ENCODE data around the gene TCTN2. TPM values are rescaled to one million over a fixed set of nuclear protein-coding genes. Genes with fewer than 3 reads are reported as not detected.

The TCTN2 gene
- total and polyA plus RNA-seq, 2 donors (not counting 1 experiment from before 2014, with no cell fraction given): 7.9 to 14.8 TPM

GRCh38 chr12:123633379-123634141 lies 37.4 kb upstream of the TCTN2 start, which contains the start of the genes EIF2B1 and GTF2H3:
TSS of gene EIF2B1 (minus strand) at chr12:123633686. CDS start at chr12:123633557, 129 bp downstream.
TSS of gene GTF2H3 (plus strand) at chr12:123633829. CDS start at chr12:123633860, 31 bp downstream.
- Histone ChIP-seq H2AFZ (ENCODE audit: low read length) (peak within 1 kb of the TSS; percentile 80), H4K20me1 (ENCODE audit: control insufficient read depth, extremely low read depth, insufficient read depth, low read length) (no peaks in the 10 kb centered on the region), H3K79me2 (ENCODE audit: control insufficient read depth, insufficient read depth, low read length) (peaks cover 27% of the 10 kb centered on the region), H3K9ac (ENCODE audit: insufficient read depth, low read length) (peak within 1 kb of the TSS; percentile 81), H3K9me3 (ENCODE audit: control insufficient read depth, insufficient read depth, low read depth, low read length) (no peaks in the 10 kb centered on the region), H3K27me3 (ENCODE audit: control insufficient read depth, insufficient read depth, low read length) (no peaks in the 10 kb centered on the region), H3K36me3 (ENCODE audit: control insufficient read depth, insufficient read depth, low read length) (no peaks in the 10 kb centered on the region), H3K4me2 (ENCODE audit: extremely low read depth, insufficient read depth, low read length) (peak within 1 kb of the TSS; percentile 92), H3K27ac (ENCODE audit: insufficient read depth, low read length) (peak within 1 kb of the TSS; percentile 79), H3K4me1 (ENCODE audit: control insufficient read depth, extremely low read depth, insufficient read depth, low read length) (peaks cover 6% of the 10 kb centered on the region), H3K4me3 (replicated peaks in 1 of 4; ENCODE audit: control extremely low read depth in 1 of 4, insufficient read depth in 1 of 4, low read depth in 3 of 4, low read length in 4 of 4) (peak within 1 kb of the TSS; percentile 84 to 100 (median 97))
- TF ChIP-seq CTCF (conservative IDR thresholded peaks at IDR 0.05 in 1 of 2, IDR thresholded peaks at IDR 0.05 in 1 of 2; ENCODE audit: low read depth in 1 of 2, low read length in 2 of 2) (no peak), EZH2 (IDR thresholded peaks at IDR 0.05; ENCODE audit: low read length, missing control alignments) (no peak)
- DNase-seq (ENCODE audit: low read depth in 2 of 2): peak; percentile 96

- H3K27ac ChIP-seq (ENCODE audit: insufficient read depth, low read length): peak overlapping the region; percentile 79
- peaks cover 27% of the 10 kb centered on the region for H3K79me2 ChIP-seq (ENCODE audit: control insufficient read depth, insufficient read depth, low read length)
- peak overlapping the region; percentile 92 for H3K4me2 ChIP-seq (ENCODE audit: extremely low read depth, insufficient read depth, low read length)
- peak overlapping the region; percentile 81 for H3K9ac ChIP-seq (ENCODE audit: insufficient read depth, low read length)
- peak overlapping the region; percentile 84 to 100 (median 97) for H3K4me3 ChIP-seq (replicated peaks in 1 of 4; ENCODE audit: control extremely low read depth in 1 of 4, insufficient read depth in 1 of 4, low read depth in 3 of 4, low read length in 4 of 4)
- peaks cover 6% of the 10 kb centered on the region for H3K4me1 ChIP-seq (ENCODE audit: control insufficient read depth, extremely low read depth, insufficient read depth, low read length)
- no peak for DNase-seq (ENCODE audit: low read depth in 2 of 2)
- no peaks in the 10 kb centered on the region for H3K36me3 ChIP-seq (ENCODE audit: control insufficient read depth, insufficient read depth, low read length)
- H3K27me3 ChIP-seq (ENCODE audit: control insufficient read depth, insufficient read depth, low read length): no peaks in the 10 kb centered on the region
- H3K9me3 ChIP-seq (ENCODE audit: control insufficient read depth, insufficient read depth, low read depth, low read length): no peaks in the 10 kb centered on the region
- no peaks in the 10 kb centered on the region for H4K20me1 ChIP-seq (ENCODE audit: control insufficient read depth, extremely low read depth, insufficient read depth, low read length)
- no peak overlapping the region for H2AFZ ChIP-seq (ENCODE audit: low read length)
- TF ChIP-seq CTCF (conservative IDR thresholded peaks at IDR 0.05 in 1 of 2, IDR thresholded peaks at IDR 0.05 in 1 of 2; ENCODE audit: low read depth in 1 of 2, low read length in 2 of 2) (no peak), EZH2 (IDR thresholded peaks at IDR 0.05; ENCODE audit: low read length, missing control alignments) (no peak)
Measured at GRCh38 chr12:123634142-123634561, 36.8 kb upstream of the TCTN2 start.

GRCh38 chr12:123643911-123644310 lies 27.0 kb upstream of the TCTN2 start:
- TF ChIP-seq CTCF (conservative IDR thresholded peaks at IDR 0.05 in 1 of 2, IDR thresholded peaks at IDR 0.05 in 1 of 2; ENCODE audit: low read depth in 1 of 2, low read length in 2 of 2) (no peak), EZH2 (IDR thresholded peaks at IDR 0.05; ENCODE audit: low read length, missing control alignments) (no peak)
- Histone ChIP-seq H3K4me1 (ENCODE audit: control insufficient read depth, extremely low read depth, insufficient read depth, low read length) (no peaks in the 10 kb centered on the region), H2AFZ (ENCODE audit: low read length) (no peak overlapping the region), H3K4me3 (replicated peaks in 1 of 4; ENCODE audit: control extremely low read depth in 1 of 4, insufficient read depth in 1 of 4, low read depth in 3 of 4, low read length in 4 of 4) (no peak overlapping the region), H3K27me3 (ENCODE audit: control insufficient read depth, insufficient read depth, low read length) (no peaks in the 10 kb centered on the region), H4K20me1 (ENCODE audit: control insufficient read depth, extremely low read depth, insufficient read depth, low read length) (no peaks in the 10 kb centered on the region), H3K79me2 (ENCODE audit: control insufficient read depth, insufficient read depth, low read length) (no peaks in the 10 kb centered on the region), H3K9ac (ENCODE audit: insufficient read depth, low read length) (no peak overlapping the region), H3K9me3 (ENCODE audit: control insufficient read depth, insufficient read depth, low read depth, low read length) (no peaks in the 10 kb centered on the region), H3K4me2 (ENCODE audit: extremely low read depth, insufficient read depth, low read length) (no peak overlapping the region), H3K27ac (ENCODE audit: insufficient read depth, low read length) (no peak overlapping the region), H3K36me3 (ENCODE audit: control insufficient read depth, insufficient read depth, low read length) (peaks cover 4% of the 10 kb centered on the region)
- no peak for DNase-seq (ENCODE audit: low read depth in 2 of 2)

Data from fibroblast of lung (primary cell).